Cardiac septum (tissue), 1 donor: Measurements from ENCODE around the gene IL15. TPM values are rescaled to one million over a fixed set of nuclear protein-coding genes. Genes with fewer than 3 reads are reported as not detected.

Experiments used
- DNase-seq: peaks from one replicate; pipeline ENCODE4 v3.0.0-alpha.2; 2020; ENCODE audit warnings: low spot score
- intact Hi-C: fragments of 100-400 bp; cut with DNase I; formaldehyde crosslinking; loops from one replicate; pipeline ENCODE4 v1.14.0; 2022
- total RNA-seq: library from RNA; stranded (reverse); fragmentation: NEBNext Ultra II Directional; extraction: Animal tissue kit (Norgen Biotek cat#: 25700); gene quantifications from one replicate; pipeline ENCODE4 v1.2.1, GENCODE V29; 2021
- donor health status: DM: no; HTN: no; CAD: no.

IL15 gene
- total RNA-seq, 1 donor from 2014 or later = 3.1 TPM

DNA sequence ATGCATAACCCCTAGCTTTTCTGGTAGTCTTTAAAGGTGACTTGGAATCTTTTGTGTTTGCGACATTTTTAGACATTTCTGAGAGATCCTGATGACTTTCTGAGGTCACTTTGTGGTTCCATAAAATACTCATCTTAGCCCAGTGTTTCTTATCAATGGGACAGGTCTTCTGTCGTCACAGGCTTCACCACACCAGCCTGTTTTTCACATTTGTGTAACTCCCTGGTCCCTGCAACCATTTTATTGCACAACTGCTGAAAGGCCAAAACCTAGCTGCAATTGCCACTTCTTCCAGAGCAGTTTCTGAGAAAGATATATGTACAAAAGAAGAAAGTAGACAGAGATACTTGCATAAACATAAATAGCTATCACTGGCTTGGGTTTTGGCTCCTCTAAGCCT lies 120.9 kb downstream of the IL15 start:
- intact Hi-C loops = no loop called here
- DNase-seq = no peak

- intact Hi-C loops = no loop called here
- no peak for DNase-seq
These were observed 123.5 kb downstream of the IL15 start for GRCh38 chr4:141759796-141760425.

GRCh38 chr4:141761926-141762325 lies 125.5 kb downstream of the IL15 start:
- DNase-seq = no peak
- intact Hi-C loops = no loop called here

- DNase-seq = no peak
- intact Hi-C loops = no loop called here
These were observed 127.0 kb downstream of the IL15 start for GRCh38 chr4:141763374-141763773.

- DNase-seq = no peak
- intact Hi-C loops = no loop called here
These were observed 132.6 kb downstream of the IL15 start for GRCh38 chr4:141768954-141769353.

DNA sequence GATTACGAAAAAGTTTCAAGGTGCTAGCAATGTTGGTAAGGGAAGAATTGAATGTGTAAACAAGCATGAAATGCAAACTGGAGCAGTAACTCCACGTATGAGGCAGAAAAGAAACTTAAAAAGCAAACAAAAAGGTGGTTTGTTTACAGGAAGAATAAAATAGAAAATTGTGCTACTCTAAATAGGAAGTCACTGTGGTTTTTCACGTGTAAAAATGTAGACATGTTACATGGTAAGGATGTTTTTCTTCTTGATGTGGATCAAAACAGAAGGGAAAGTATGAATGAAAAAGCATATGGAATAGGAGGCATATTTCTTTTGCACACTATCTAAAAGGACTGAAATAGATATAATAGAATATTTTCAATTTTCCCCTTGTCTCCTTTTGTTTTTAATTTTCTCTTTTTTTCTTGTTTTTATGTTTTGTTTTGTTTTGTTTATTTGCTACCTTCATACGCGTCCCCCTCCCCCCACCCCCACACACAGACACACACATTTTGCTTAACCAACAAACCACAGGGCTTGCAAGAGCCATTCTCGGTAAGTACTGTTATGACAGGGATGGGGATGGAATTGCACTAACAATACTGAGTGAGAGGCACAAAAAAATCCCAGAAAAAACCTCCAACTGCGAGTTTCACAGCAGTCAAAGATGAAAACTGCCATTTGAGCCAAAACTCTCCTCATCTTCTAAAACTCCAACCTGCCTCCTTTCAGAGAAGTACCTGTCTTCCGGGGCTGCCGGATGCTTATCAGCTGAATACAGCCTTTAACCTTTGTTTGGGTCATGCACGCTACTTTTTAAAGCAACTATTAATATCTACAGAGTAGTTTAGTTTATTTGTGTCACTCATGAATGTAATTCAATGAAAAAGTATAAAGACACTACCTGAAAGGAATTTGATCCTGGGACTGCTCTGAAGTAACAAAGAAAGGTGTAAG lies 135.8 kb downstream of the IL15 start:
- no peak for DNase-seq
- intact Hi-C loops = no loop called here

DNA sequence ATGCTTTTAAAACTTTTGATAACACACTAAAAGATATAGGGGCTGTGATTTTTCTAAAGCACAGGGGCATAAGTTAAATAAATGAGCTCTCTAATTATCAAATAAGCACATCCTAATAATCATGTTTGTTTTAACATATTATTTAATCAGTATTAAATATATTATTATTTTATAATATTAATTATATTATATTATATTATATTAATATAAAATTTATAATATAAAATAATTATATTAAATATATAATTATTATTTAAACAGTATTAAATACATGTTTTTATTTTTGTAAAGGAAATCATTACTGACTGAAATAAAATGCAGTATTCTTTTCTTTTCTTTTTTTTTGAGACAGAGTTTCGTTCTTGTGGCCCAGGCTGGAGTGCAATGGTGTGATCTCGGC lies 136.5 kb downstream of the IL15 start:
- DNase-seq = no peak
- intact Hi-C loops = no loop called here

GRCh38 chr4:141782205-141782604 lies 145.8 kb downstream of the IL15 start:
- no peak for DNase-seq
- intact Hi-C loops = no loop called here
